Chondrocyte (in vitro differentiated cells): ENCODE measurements around the gene ZBTB34. TPM values are rescaled to one million over a fixed set of nuclear protein-coding genes. Genes with fewer than 3 reads are reported as not detected.

Source experiments
- DNase-seq: peaks from one replicate; pipeline ENCODE4 v3.0.0; 2021; ENCODE audit warnings: mixed read lengths, low spot score
- H3K27ac Mint-ChIP-seq: one replicate; pipeline ENCODE4 v1.8.0; 2021; ENCODE audit warnings: mild to moderate bottlenecking, moderate library complexity, mixed read lengths; ENCODE audit not compliant: unreplicated experiment
- H3K27me3 Mint-ChIP-seq: 2 replicates; pipeline ENCODE4 v1.8.0; 2021; ENCODE audit warnings: low read depth, mixed read lengths
- H3K36me3 Mint-ChIP-seq: 2 replicates; pipeline ENCODE4 v1.8.0; 2021; ENCODE audit warnings: low read depth, mixed read lengths
- H3K4me1 Mint-ChIP-seq: 2 replicates; pipeline ENCODE4 v1.8.0; 2021; ENCODE audit warnings: low read depth, mild to moderate bottlenecking, mixed read lengths
- H3K4me3 Mint-ChIP-seq: one replicate; pipeline ENCODE4 v1.8.0; 2021; ENCODE audit warnings: mild to moderate bottlenecking, moderate library complexity, mixed read lengths; ENCODE audit not compliant: unreplicated experiment
- H3K9me3 Mint-ChIP-seq: 2 replicates; pipeline ENCODE4 v1.8.0; 2021; ENCODE audit warnings: low read depth, mixed read lengths
- CTCF ChIP-seq: fragments of 200-600 bp; sonication (generic); IDR thresholded peaks from 2 replicates; pipeline ENCODE4 v1.5.0; 2021; ENCODE audit warnings: antibody characterized with exemption, mild to moderate bottlenecking, moderate library complexity
- total RNA-seq: library from RNA; stranded (reverse); gene quantifications from 3 replicates; pipeline ENCODE4 v1.2.1, GENCODE V29; 2021

Gene ZBTB34
- total RNA-seq, 1 donor from 2014 or later: 16.2 TPM

DNA sequence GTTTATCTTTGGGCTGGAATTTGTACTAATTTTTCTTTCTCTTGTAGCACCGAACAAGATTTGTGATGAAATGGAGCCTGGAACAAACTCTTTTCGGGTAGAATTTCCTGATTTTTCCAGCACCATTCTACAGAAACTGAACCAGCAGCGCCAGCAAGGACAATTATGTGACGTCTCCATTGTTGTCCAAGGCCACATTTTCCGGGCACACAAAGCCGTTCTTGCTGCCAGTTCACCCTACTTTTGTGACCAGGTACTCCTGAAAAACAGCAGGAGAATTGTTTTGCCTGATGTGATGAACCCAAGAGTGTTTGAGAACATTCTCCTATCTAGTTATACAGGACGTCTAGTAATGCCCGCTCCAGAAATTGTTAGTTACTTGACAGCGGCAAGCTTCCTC lies 28.0 kb upstream of the ZBTB34 start:
- Mint-ChIP-seq H3K36me3 (peaks cover 28% of the 10 kb centered on the region), H3K9me3 (no peaks in the 10 kb centered on the region), H3K27me3 (no peaks in the 10 kb centered on the region), H3K27ac (no peak overlapping the region), H3K4me1 (peaks cover 17% of the 10 kb centered on the region), H3K4me3 (no peak overlapping the region)
- no peak for DNase-seq
- TF ChIP-seq CTCF: no peak

GRCh38 chr9:126833020-126833419 lies 27.4 kb upstream of the ZBTB34 start:
- H3K36me3 Mint-ChIP-seq: peaks cover 28% of the 10 kb centered on the region
- H3K4me3 Mint-ChIP-seq: no peak overlapping the region
- H3K27me3 Mint-ChIP-seq: no peaks in the 10 kb centered on the region
- no peak for DNase-seq
- no peak for TF ChIP-seq CTCF
- no peak overlapping the region for H3K27ac Mint-ChIP-seq
- peaks cover 17% of the 10 kb centered on the region for H3K4me1 Mint-ChIP-seq
- no peaks in the 10 kb centered on the region for H3K9me3 Mint-ChIP-seq

GRCh38 chr9:126833710-126834345 lies 26.6 kb upstream of the ZBTB34 start:
- TF ChIP-seq CTCF: no peak
- H3K4me1 Mint-ChIP-seq: peaks cover 14% of the 10 kb centered on the region
- H3K27me3 Mint-ChIP-seq: no peaks in the 10 kb centered on the region
- peaks cover 28% of the 10 kb centered on the region for H3K36me3 Mint-ChIP-seq
- H3K27ac Mint-ChIP-seq: no peak overlapping the region
- no peaks in the 10 kb centered on the region for H3K9me3 Mint-ChIP-seq
- no peak overlapping the region for H3K4me3 Mint-ChIP-seq
- no peak for DNase-seq

DNA sequence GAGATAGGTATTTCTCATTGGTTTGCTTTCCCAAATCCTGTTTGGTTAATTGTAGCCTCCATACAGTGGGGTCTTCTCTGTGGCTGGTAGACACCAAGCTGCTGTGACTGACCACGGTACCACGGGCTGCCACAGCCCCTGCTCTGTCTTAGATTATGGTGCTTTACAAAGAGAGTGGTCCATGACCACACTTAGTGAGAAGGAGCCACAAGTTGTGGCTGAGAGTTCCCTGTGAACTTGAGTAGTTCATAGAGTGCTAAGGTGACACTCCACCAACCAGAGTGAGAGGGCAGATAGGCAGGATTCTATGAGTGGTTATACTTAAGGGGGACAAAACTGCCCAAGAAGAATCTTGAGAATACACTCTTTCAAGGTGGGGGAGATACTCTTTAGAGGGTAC lies 25.8 kb upstream of the ZBTB34 start:
- no peak for TF ChIP-seq CTCF
- H3K36me3 Mint-ChIP-seq: peaks cover 28% of the 10 kb centered on the region
- peaks cover 7% of the 10 kb centered on the region for H3K4me1 Mint-ChIP-seq
- H3K9me3 Mint-ChIP-seq: no peaks in the 10 kb centered on the region
- no peaks in the 10 kb centered on the region for H3K27me3 Mint-ChIP-seq
- DNase-seq: no peak
- no peak overlapping the region for H3K4me3 Mint-ChIP-seq
- no peak overlapping the region for H3K27ac Mint-ChIP-seq

DNA sequence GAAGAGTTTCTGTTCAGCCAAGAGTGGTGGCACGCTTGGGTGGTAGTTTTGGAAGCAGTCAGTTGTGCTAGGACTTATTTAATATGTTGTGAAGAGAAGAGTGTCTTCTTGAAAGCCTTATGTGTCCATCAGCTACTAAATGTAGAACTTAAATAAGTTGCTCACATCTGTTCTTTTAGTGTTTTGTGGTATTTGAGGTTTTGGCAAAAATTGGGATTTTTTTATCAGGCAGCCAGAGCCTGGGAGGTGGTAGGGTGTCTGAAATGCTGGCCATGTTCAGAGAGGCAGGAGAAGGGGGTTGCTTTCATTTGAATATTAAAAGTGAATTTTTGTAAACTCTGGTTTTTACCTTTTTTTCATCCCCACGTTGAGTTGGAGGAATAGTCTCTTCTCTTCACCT lies 24.2 kb upstream of the ZBTB34 start:
- peaks cover 28% of the 10 kb centered on the region for H3K36me3 Mint-ChIP-seq
- no peak for DNase-seq
- no peaks in the 10 kb centered on the region for H3K27me3 Mint-ChIP-seq
- peaks cover 7% of the 10 kb centered on the region for H3K4me1 Mint-ChIP-seq
- no peak for TF ChIP-seq CTCF
- H3K27ac Mint-ChIP-seq: no peak overlapping the region
- H3K4me3 Mint-ChIP-seq: no peak overlapping the region
- no peaks in the 10 kb centered on the region for H3K9me3 Mint-ChIP-seq
